ENCODE results near the gene AOX1.

AOX1 gene

GRCh38 chr2:200695601-200696000, 109.8 kb downstream of the AOX1 start:
- TF ChIP-seq POLR2AphosphoS5 (IDR thresholded peaks at IDR 0.05; ENCODE audit: low read depth, low read length) (no peak), FOXP2 (optimal IDR thresholded peaks at IDR 0.05; ENCODE audit: borderline replicate concordance, extremely low read depth, extremely low read length, insufficient read depth) (no peak), SIN3A (IDR thresholded peaks at IDR 0.05; ENCODE audit: borderline replicate concordance, insufficient read depth, low read length) (no peak), REST (IDR thresholded peaks at IDR 0.05; ENCODE audit: insufficient read depth in 1 of 2, low read depth in 2 of 2, low read length in 2 of 2) (no peak), TAF1 (IDR thresholded peaks at IDR 0.05; ENCODE audit: borderline replicate concordance, insufficient read depth, low read length) (no peak)

- TF ChIP-seq TAF1 (IDR thresholded peaks at IDR 0.05; ENCODE audit: borderline replicate concordance, insufficient read depth, low read length): no peak
- no peak for TF ChIP-seq REST (IDR thresholded peaks at IDR 0.05; ENCODE audit: insufficient read depth in 1 of 2, low read depth in 2 of 2, low read length in 2 of 2)
- no peak for TF ChIP-seq POLR2AphosphoS5 (IDR thresholded peaks at IDR 0.05; ENCODE audit: low read depth, low read length)
- no peak for TF ChIP-seq FOXP2 (optimal IDR thresholded peaks at IDR 0.05; ENCODE audit: borderline replicate concordance, extremely low read depth, extremely low read length, insufficient read depth)
- TF ChIP-seq SIN3A (IDR thresholded peaks at IDR 0.05; ENCODE audit: borderline replicate concordance, insufficient read depth, low read length): no peak
Measured at GRCh38 chr2:200698217-200698616, 112.4 kb downstream of the AOX1 start.

GRCh38 chr2:200699310-200699709, 113.5 kb downstream of the AOX1 start:
- TF ChIP-seq SIN3A (IDR thresholded peaks at IDR 0.05; ENCODE audit: borderline replicate concordance, insufficient read depth, low read length): no peak
- no peak for TF ChIP-seq FOXP2 (optimal IDR thresholded peaks at IDR 0.05; ENCODE audit: borderline replicate concordance, extremely low read depth, extremely low read length, insufficient read depth)
- TF ChIP-seq TAF1 (IDR thresholded peaks at IDR 0.05; ENCODE audit: borderline replicate concordance, insufficient read depth, low read length): no peak
- TF ChIP-seq POLR2AphosphoS5 (IDR thresholded peaks at IDR 0.05; ENCODE audit: low read depth, low read length): no peak
- no peak for TF ChIP-seq REST (IDR thresholded peaks at IDR 0.05; ENCODE audit: insufficient read depth in 1 of 2, low read depth in 2 of 2, low read length in 2 of 2)

GRCh38 chr2:200700856-200701255, 115.0 kb downstream of the AOX1 start:
- no peak for TF ChIP-seq REST (IDR thresholded peaks at IDR 0.05; ENCODE audit: insufficient read depth in 1 of 2, low read depth in 2 of 2, low read length in 2 of 2)
- TF ChIP-seq SIN3A (IDR thresholded peaks at IDR 0.05; ENCODE audit: borderline replicate concordance, insufficient read depth, low read length): no peak
- no peak for TF ChIP-seq TAF1 (IDR thresholded peaks at IDR 0.05; ENCODE audit: borderline replicate concordance, insufficient read depth, low read length)
- TF ChIP-seq POLR2AphosphoS5 (IDR thresholded peaks at IDR 0.05; ENCODE audit: low read depth, low read length): no peak
- no peak for TF ChIP-seq FOXP2 (optimal IDR thresholded peaks at IDR 0.05; ENCODE audit: borderline replicate concordance, extremely low read depth, extremely low read length, insufficient read depth)

- TF ChIP-seq REST (IDR thresholded peaks at IDR 0.05; ENCODE audit: insufficient read depth in 1 of 2, low read depth in 2 of 2, low read length in 2 of 2) (no peak), SIN3A (IDR thresholded peaks at IDR 0.05; ENCODE audit: borderline replicate concordance, insufficient read depth, low read length) (no peak), FOXP2 (optimal IDR thresholded peaks at IDR 0.05; ENCODE audit: borderline replicate concordance, extremely low read depth, extremely low read length, insufficient read depth) (no peak), TAF1 (IDR thresholded peaks at IDR 0.05; ENCODE audit: borderline replicate concordance, insufficient read depth, low read length) (no peak), POLR2AphosphoS5 (IDR thresholded peaks at IDR 0.05; ENCODE audit: low read depth, low read length) (no peak)
Measured at GRCh38 chr2:200702044-200702443, 116.2 kb downstream of the AOX1 start.
